Measurements from ENCODE around the gene PSMD2. TPM values are rescaled to one million over a fixed set of nuclear protein-coding genes. Genes with fewer than 3 reads are reported as not detected.

PSMD2 gene
- total RNA-seq, 4 donors from 2014 or later = 136 to 320 (median 244) TPM

DNA sequence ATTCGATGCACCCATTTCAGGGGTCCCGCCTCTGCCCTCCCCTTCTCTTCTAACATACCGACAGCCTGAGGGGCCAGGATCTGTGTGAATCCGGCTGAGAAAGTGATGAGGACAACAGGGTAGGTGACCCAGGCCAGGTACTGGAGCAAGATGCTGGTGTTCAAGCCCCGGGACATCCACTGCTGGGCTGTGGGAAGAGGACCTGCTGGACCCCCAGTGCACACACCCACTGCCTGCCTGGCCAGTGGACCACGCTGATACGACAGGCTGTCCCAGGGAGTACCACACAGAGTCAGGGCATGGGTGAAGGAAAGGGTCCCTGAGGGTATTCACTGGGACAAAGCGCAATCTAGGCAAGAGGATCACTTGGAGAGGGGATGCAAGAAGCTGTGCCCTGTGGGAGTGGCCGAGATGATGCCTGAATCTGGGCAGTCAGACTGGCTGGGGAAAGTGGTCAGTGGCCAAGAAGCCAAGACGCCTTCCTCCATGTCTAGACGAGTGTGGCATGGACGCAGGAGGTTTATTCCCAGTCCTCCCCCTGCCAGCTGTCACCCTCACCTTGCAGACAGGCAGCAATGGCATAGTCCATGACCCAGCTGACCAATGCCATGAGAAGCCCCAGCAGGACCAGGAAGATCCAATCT is 59.2 kb downstream of the PSMD2 start:
- no peak for DNase-seq
- H3K4me1 ChIP-seq = peaks cover 8 to 12% of the 10 kb centered on the region in 2 donors
- 93% methylated on average over 10 to 11 of the region's 12 CpGs for WGBS, 2 donors
- no peak overlapping the region for H3K4me3 ChIP-seq (replicated peaks in 1 of 3)
- H3K9me3 ChIP-seq = no peaks in the 10 kb centered on the region
- intact Hi-C loops (cut with DNase I) = no loop called here
- TF ChIP-seq, protein P1, sequence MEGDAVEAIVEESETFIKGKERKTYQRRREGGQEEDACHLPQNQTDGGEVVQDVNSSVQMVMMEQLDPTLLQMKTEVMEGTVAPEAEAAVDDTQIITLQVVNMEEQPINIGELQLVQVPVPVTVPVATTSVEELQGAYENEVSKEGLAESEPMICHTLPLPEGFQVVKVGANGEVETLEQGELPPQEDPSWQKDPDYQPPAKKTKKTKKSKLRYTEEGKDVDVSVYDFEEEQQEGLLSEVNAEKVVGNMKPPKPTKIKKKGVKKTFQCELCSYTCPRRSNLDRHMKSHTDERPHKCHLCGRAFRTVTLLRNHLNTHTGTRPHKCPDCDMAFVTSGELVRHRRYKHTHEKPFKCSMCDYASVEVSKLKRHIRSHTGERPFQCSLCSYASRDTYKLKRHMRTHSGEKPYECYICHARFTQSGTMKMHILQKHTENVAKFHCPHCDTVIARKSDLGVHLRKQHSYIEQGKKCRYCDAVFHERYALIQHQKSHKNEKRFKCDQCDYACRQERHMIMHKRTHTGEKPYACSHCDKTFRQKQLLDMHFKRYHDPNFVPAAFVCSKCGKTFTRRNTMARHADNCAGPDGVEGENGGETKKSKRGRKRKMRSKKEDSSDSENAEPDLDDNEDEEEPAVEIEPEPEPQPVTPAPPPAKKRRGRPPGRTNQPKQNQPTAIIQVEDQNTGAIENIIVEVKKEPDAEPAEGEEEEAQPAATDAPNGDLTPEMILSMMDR (IDR thresholded peaks at IDR 0.05) = no peak
- no peak for TF ChIP-seq POLR2A (IDR thresholded peaks at IDR 0.05)
- no peaks in the 10 kb centered on the region for H3K36me3 ChIP-seq
- no peak overlapping the region for H3K27ac ChIP-seq
- H3K27me3 ChIP-seq = no peaks in the 10 kb centered on the region

Small RNA genes within 50 kb of the gene (small RNA-seq; reads per million reads assigned to genes)
- 1,532 reads per million, percentile 99 among the genes with 10 or more reads in this experiment for gene SNORD66

Other genes starting within 250 kb of the PSMD2 start
- gene HTR3C, start 246.2 kb upstream of the PSMD2 start, total RNA-seq = under 1 TPM in 1 of 4 donors, not detected in 3; 0.45 TPM
- not detected for gene HTR3E, start 202.2 kb upstream of the PSMD2 start, total RNA-seq
- 10 to 100 TPM; 27.9 to 46.5 (median 42.2) TPM for gene EIF2B5, start 163.9 kb upstream of the PSMD2 start, total RNA-seq
- 100 to 1,000 TPM in 1 of 4 donors, 10 to 100 TPM in 3; 48.2 to 137 (median 65.3) TPM for gene DVL3, start 143.9 kb upstream of the PSMD2 start, total RNA-seq
- gene AP2M1, start 124.4 kb upstream of the PSMD2 start, total RNA-seq = 100 to 1,000 TPM; 180 to 302 (median 212) TPM
- gene ABCF3, start 113.0 kb upstream of the PSMD2 start, total RNA-seq = 10 to 100 TPM; 51.1 to 83.4 (median 72.6) TPM
- gene VWA5B2, start 69.7 kb upstream of the PSMD2 start, total RNA-seq = under 1 TPM in 3 of 4 donors, not detected in 1; 0.42 to 0.88 (median 0.45) TPM
- 10 to 100 TPM; 49.2 to 87.3 (median 66.8) TPM for gene ALG3, start 50.3 kb upstream of the PSMD2 start, total RNA-seq
- gene EEF1AKMT4, start 49.6 kb upstream of the PSMD2 start, total RNA-seq = 10 to 100 TPM in 3 of 4 donors, 1 to 10 TPM in 1; 9.4 to 17.1 (median 13.5) TPM
- not detected for gene CAMK2N2, start 37.7 kb upstream of the PSMD2 start, total RNA-seq
- not detected for gene ECE2, start 23.2 kb upstream of the PSMD2 start, total RNA-seq
- gene EIF4G1, start 15.4 kb downstream of the PSMD2 start, total RNA-seq = 100 to 1,000 TPM; 206 to 418 (median 348) TPM
- gene FAM131A, start 38.4 kb downstream of the PSMD2 start, total RNA-seq = 10 to 100 TPM; 19.2 to 35.1 (median 22.5) TPM
- gene CLCN2, start 62.4 kb downstream of the PSMD2 start, total RNA-seq = 1 to 10 TPM; 4.3 to 7.6 (median 5.2) TPM
- gene POLR2H, start 62.5 kb downstream of the PSMD2 start, total RNA-seq = 100 to 1,000 TPM in 1 of 4 donors, 10 to 100 TPM in 3; 58.1 to 113 (median 85.6) TPM
- under 1 TPM in 1 of 4 donors, not detected in 3; 0.13 TPM for gene THPO, start 79.0 kb downstream of the PSMD2 start, total RNA-seq
- gene CHRD, start 80.8 kb downstream of the PSMD2 start, total RNA-seq = 10 to 100 TPM in 2 of 4 donors, 1 to 10 TPM in 2; 4.1 to 14.8 (median 8.0) TPM

All from thyroid gland (tissue), 4 donors.